ENCODE data around the gene DCAF5.

DNA sequence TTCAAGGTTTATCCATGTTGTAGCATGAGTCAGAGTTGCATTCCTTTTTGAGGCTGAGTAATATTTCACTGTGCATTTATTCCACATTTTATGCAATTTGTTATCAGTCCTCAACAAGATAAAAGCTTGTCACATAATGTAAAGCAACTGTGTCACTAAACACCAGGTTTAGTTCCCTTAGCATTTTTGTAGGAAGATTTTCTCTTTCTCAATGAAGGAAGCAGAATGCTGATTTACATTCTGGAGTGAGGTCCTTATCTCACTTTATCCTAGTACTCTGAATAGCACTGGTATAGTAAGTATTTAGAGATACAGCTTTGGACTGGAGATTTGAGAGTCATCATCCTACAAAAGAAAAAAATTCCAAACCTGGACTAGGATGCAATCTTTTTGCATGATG, 28.6 kb upstream of the DCAF5 start:
- TF ChIP-seq, protein P1, sequence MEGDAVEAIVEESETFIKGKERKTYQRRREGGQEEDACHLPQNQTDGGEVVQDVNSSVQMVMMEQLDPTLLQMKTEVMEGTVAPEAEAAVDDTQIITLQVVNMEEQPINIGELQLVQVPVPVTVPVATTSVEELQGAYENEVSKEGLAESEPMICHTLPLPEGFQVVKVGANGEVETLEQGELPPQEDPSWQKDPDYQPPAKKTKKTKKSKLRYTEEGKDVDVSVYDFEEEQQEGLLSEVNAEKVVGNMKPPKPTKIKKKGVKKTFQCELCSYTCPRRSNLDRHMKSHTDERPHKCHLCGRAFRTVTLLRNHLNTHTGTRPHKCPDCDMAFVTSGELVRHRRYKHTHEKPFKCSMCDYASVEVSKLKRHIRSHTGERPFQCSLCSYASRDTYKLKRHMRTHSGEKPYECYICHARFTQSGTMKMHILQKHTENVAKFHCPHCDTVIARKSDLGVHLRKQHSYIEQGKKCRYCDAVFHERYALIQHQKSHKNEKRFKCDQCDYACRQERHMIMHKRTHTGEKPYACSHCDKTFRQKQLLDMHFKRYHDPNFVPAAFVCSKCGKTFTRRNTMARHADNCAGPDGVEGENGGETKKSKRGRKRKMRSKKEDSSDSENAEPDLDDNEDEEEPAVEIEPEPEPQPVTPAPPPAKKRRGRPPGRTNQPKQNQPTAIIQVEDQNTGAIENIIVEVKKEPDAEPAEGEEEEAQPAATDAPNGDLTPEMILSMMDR (conservative IDR thresholded peaks at IDR 0.05; ENCODE audit: low read depth, low read length), result no peak
- no peak for TF ChIP-seq EZH2 (IDR thresholded peaks at IDR 0.05; ENCODE audit: borderline replicate concordance, low read depth, low read length, poor library complexity, severe bottlenecking)

Measured in A673 (cell line).